ENCODE data around the gene ASRGL1.

GRCh38 chr11:62394825-62395538 lies 57.7 kb downstream of the ASRGL1 start:
- peak; percentile 90 for TF ChIP-seq CTCF (conservative IDR thresholded peaks at IDR 0.05; ENCODE audit: low read length)
- TF ChIP-seq EZH2phosphoT487 (IDR thresholded peaks at IDR 0.05; ENCODE audit: borderline replicate concordance, low read depth, low read length), result no peak

All from OCI-LY7 (cell line).